ENCODE data around the gene SULT6B1. TPM values are rescaled to one million over a fixed set of nuclear protein-coding genes. Genes with fewer than 3 reads are reported as not detected.
A peak's percentile ranks its signal among the peaks of the same experiment; 100 is the strongest.

SULT6B1 gene, protein sequence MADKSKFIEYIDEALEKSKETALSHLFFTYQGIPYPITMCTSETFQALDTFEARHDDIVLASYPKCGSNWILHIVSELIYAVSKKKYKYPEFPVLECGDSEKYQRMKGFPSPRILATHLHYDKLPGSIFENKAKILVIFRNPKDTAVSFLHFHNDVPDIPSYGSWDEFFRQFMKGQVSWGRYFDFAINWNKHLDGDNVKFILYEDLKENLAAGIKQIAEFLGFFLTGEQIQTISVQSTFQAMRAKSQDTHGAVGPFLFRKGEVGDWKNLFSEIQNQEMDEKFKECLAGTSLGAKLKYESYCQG
- not detected for total RNA-seq

- H3K9me3 ChIP-seq: no peaks in the 10 kb centered on the region
- in situ Hi-C loops (cut with MboI; ENCODE audit: low pct_ligation_motif_present in 1 of 4, low pct_unique_long_range_greater_than_20kb in 1 of 4, low sequenced_read_pairs in 3 of 4): no loop called here
- no peak for DNase-seq
- no peaks in the 10 kb centered on the region for H3K36me3 ChIP-seq
- TF ChIP-seq POLR2AphosphoS5 (IDR thresholded peaks at IDR 0.05) (no peak), POLR2A (IDR thresholded peaks at IDR 0.05) (no peak), EP300 (IDR thresholded peaks at IDR 0.05; ENCODE audit: low read depth) (no peak)
- TF ChIP-seq, protein P1, sequence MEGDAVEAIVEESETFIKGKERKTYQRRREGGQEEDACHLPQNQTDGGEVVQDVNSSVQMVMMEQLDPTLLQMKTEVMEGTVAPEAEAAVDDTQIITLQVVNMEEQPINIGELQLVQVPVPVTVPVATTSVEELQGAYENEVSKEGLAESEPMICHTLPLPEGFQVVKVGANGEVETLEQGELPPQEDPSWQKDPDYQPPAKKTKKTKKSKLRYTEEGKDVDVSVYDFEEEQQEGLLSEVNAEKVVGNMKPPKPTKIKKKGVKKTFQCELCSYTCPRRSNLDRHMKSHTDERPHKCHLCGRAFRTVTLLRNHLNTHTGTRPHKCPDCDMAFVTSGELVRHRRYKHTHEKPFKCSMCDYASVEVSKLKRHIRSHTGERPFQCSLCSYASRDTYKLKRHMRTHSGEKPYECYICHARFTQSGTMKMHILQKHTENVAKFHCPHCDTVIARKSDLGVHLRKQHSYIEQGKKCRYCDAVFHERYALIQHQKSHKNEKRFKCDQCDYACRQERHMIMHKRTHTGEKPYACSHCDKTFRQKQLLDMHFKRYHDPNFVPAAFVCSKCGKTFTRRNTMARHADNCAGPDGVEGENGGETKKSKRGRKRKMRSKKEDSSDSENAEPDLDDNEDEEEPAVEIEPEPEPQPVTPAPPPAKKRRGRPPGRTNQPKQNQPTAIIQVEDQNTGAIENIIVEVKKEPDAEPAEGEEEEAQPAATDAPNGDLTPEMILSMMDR (IDR thresholded peaks at IDR 0.05): no peak
- no peaks in the 10 kb centered on the region for H3K27me3 ChIP-seq
- no peak within 1 kb of the TSS for H3K4me3 ChIP-seq
- no peak within 1 kb of the TSS for H3K27ac ChIP-seq
- intact Hi-C loops (cut with DNase I; ENCODE audit: low total_unique reads): no loop called here
- H3K4me1 ChIP-seq: no peaks in the 10 kb centered on the region
- 97 to 100% methylated on average over 2 of the region's 2 CpGs for WGBS, 2 donors (ENCODE audit: low coverage in 1 of 2)
These were observed at the start of gene SULT6B1 for GRCh38 chr2:37188570-37188969. SULT6B1 (minus strand) TSS chr2:37188670; CDS start chr2:37188640, 30 bp downstream.

DNA sequence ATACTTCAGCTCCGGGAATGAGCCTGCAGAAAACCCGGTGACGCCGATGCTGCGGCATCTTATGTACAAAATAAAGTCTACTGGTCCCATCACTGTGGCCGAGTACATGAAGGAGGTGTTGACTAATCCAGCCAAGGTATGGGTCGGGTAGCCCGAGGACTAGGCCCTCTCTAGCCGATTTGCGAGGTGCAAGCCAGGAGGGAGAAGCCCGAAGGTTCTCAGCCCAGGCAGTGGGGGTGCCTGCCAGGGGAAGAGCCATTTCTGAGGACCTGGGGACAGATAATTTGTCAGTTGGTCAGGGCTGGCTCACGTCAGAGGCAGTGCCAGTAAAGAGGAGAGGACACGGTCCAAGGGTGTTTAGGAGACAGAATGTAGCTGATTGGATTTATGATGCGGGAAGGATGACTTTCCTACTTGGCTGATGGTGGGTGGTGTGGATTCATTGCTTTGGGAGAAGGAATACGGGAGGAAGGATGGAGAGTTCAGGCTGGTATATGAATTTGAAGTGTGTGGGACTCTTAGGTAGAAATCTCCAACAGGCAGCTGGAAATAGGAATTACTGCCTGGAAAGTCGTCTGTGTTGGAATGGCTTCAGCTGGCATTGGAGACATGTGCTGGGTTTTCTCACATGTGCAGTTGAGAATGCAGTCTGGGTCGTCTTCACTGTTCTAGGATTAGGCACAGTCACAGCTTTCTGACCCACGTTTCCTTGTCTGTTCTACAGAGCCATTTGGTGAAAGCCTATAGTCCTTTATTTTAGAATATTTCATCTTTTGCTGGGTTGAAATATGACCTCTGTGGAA, 43.9 kb upstream of the SULT6B1 start:
- peaks cover 0 to 31% (median 24%) of the 10 kb centered on the region in 4 donors for H3K4me1 ChIP-seq
- peak; percentile 19 for DNase-seq
- no peaks in the 10 kb centered on the region for H3K9me3 ChIP-seq
- in situ Hi-C loops (cut with MboI; ENCODE audit: low pct_ligation_motif_present in 1 of 4, low pct_unique_long_range_greater_than_20kb in 1 of 4, low sequenced_read_pairs in 3 of 4) (no loop called here), intact Hi-C loops (cut with DNase I; ENCODE audit: low total_unique reads) (loop anchor here (10.0 kb wide), 1 partner anchor 78 kb away; the partner anchor contains the start of gene EIF2AK2)
- WGBS, 2 donors (ENCODE audit: low coverage in 1 of 2): 16 to 29% methylated on average over 1 to 18 of the region's 18 CpGs
- H3K27me3 ChIP-seq: no peaks in the 10 kb centered on the region
- no peak for TF ChIP-seq EP300 (IDR thresholded peaks at IDR 0.05; ENCODE audit: low read depth)
- peak in 1 of 3 donors; percentile 18 for TF ChIP-seq POLR2AphosphoS5 (IDR thresholded peaks at IDR 0.05)
- H3K4me3 ChIP-seq: peak overlapping the region; percentile 76 to 80 (median 78)
- peaks cover 0 to 16% (median 6%) of the 10 kb centered on the region in 4 donors for H3K36me3 ChIP-seq
- H3K27ac ChIP-seq: peak overlapping the region; percentile 93 to 94 (median 94)

DNA sequence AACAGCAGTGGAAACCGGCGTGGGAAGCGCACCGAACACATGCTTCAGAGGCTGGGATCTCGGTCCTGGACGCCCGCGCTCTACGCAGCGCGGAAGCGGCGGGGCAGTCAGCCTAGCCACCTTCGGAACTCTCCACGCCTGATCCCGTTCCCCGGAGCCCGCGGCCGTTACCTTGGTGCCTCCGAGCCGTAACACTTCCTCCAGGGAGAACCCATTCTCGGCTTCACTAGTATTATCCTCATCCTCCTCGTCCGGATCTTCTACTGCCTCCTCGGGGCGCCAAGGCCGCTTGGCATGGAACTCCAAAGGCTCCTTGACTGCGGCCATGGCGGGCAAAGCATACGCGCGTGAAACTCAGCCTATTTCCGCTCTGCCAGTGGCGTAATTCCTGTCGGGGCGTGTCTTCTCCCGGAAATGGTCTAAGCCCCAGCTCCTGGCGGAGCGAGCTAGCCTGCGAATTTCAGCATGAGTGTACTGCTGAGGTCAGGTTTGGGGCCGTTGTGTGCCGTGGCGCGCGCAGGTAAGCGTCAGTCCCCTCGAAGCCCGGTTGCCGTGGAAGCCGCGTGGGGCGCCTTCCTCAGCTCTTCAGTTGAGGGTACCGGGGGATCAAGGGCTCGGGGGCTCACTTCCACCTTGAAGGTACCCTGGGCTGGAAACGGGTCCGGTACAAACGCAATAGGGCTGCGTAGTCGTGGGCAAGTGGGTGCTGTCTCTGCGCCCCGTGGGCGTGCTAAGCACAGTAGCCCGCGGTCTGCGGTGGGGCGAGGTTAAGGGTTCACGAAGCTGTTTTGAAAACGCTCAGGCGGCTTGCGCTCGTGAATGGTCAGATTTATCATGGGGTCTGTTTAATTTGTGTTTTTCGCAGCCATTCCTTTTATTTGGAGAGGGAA, 43.0 kb upstream of the SULT6B1 start, which contains the start of the genes CEBPZ and NDUFAF7:
Gene CEBPZ, minus strand, starts transcription at position 356 of the 890 bp plus-strand sequence. Its CDS starts 29 bp downstream, at position 327.
Gene NDUFAF7, plus strand, starts transcription at position 418 of the 890 bp plus-strand sequence. Its CDS starts 48 bp downstream, at position 466.
- peak within 1 kb of the TSS; percentile 93 to 94 (median 94) for H3K27ac ChIP-seq
- 0% methylated on average over 73 of the region's 73 CpGs; no CpG with 5 or more reads in 1 of the 2 donors for WGBS, 2 donors (ENCODE audit: low coverage in 1 of 2)
- peaks cover 0 to 34% (median 24%) of the 10 kb centered on the region in 4 donors for H3K4me1 ChIP-seq
- no peaks in the 10 kb centered on the region for H3K27me3 ChIP-seq
- in situ Hi-C loops (cut with MboI; ENCODE audit: low pct_ligation_motif_present in 1 of 4, low pct_unique_long_range_greater_than_20kb in 1 of 4, low sequenced_read_pairs in 3 of 4) (no loop called here), intact Hi-C loops (cut with DNase I; ENCODE audit: low total_unique reads) (loop anchor here (10.0 kb wide), 1 partner anchor 77 kb away; the partner anchor contains the start of gene EIF2AK2)
- peak within 1 kb of the TSS; percentile 76 to 80 (median 78) for H3K4me3 ChIP-seq
- H3K9me3 ChIP-seq: no peaks in the 10 kb centered on the region
- peaks cover 0 to 24% (median 9%) of the 10 kb centered on the region in 4 donors for H3K36me3 ChIP-seq
- TF ChIP-seq POLR2A (IDR thresholded peaks at IDR 0.05): peak; percentile 91
- TF ChIP-seq, protein P1 (IDR thresholded peaks at IDR 0.05): peak in 1 of 5 experiments; percentile 27
- TF ChIP-seq EP300 (IDR thresholded peaks at IDR 0.05; ENCODE audit: low read depth): no peak
- peak; percentile 84 to 95 (median 94) for TF ChIP-seq POLR2AphosphoS5 (IDR thresholded peaks at IDR 0.05)
- DNase-seq: peak; percentile 94

- DNase-seq: peak; percentile 12
- peaks cover 0 to 27% (median 10%) of the 10 kb centered on the region in 4 donors for H3K36me3 ChIP-seq
- peaks cover 0 to 34% (median 24%) of the 10 kb centered on the region in 4 donors for H3K4me1 ChIP-seq
- in situ Hi-C loops (cut with MboI; ENCODE audit: low pct_ligation_motif_present in 1 of 4, low pct_unique_long_range_greater_than_20kb in 1 of 4, low sequenced_read_pairs in 3 of 4): no loop called here
- peak overlapping the region; percentile 76 to 80 (median 78) for H3K4me3 ChIP-seq
- 0 to 2% methylated on average over 8 of the region's 8 CpGs for WGBS, 2 donors (ENCODE audit: low coverage in 1 of 2)
- H3K9me3 ChIP-seq: no peaks in the 10 kb centered on the region
- H3K27ac ChIP-seq: peak overlapping the region; percentile 93 to 94 (median 94)
- H3K27me3 ChIP-seq: no peaks in the 10 kb centered on the region
- TF ChIP-seq POLR2A (IDR thresholded peaks at IDR 0.05) (no peak), EP300 (IDR thresholded peaks at IDR 0.05; ENCODE audit: low read depth) (no peak), POLR2AphosphoS5 (IDR thresholded peaks at IDR 0.05) (no peak)
- TF ChIP-seq, protein P1 (IDR thresholded peaks at IDR 0.05): no peak
- intact Hi-C loops (cut with DNase I; ENCODE audit: low total_unique reads): loop anchor here (10.0 kb wide), 1 partner anchor 76 kb away; the partner anchor contains the start of gene EIF2AK2
These were observed 42.1 kb upstream of the SULT6B1 start for GRCh38 chr2:37230581-37230980.

Data from transverse colon (tissue), 4 donors.